KMS-11 (cell line): ENCODE results near the gene GRK5.

Experiments used
- H2AFZ ChIP-seq: fragments of 200-600 bp; sonication (generic); 2 replicates; pipeline ENCODE4 v1.6.1; 2016; ENCODE audit warnings: antibody characterized with exemption, mixed run types, low read depth
- H3K27ac ChIP-seq: fragments of 200-600 bp; sonication (generic); 2 replicates; pipeline ENCODE4 v1.6.1; 2016; ENCODE audit warnings: mild to moderate bottlenecking, mixed run types
- H3K27me3 ChIP-seq: fragments of 200-600 bp; sonication (generic); 2 replicates; pipeline ENCODE4 v1.6.1; 2017; ENCODE audit warnings: mild to moderate bottlenecking, low read depth, mixed run types, moderate library complexity; ENCODE audit not compliant: insufficient read depth
- H3K36me3 ChIP-seq: fragments of 200-600 bp; sonication (generic); 2 replicates; pipeline ENCODE4 v1.6.1; 2017; ENCODE audit warnings: mild to moderate bottlenecking, mixed run types; ENCODE audit not compliant: insufficient read depth
- H3K4me1 ChIP-seq: fragments of 200-600 bp; sonication (generic); 2 replicates; pipeline ENCODE4 v1.6.1; 2016; ENCODE audit warnings: mild to moderate bottlenecking, low read depth, mixed run types; ENCODE audit not compliant: poor library complexity, severe bottlenecking
- H3K4me2 ChIP-seq: fragments of 200-600 bp; sonication (generic); 2 replicates; pipeline ENCODE4 v1.7.0; 2016; ENCODE audit warnings: mild to moderate bottlenecking, mixed run types
- H3K4me3 ChIP-seq: fragments of 200-600 bp; sonication (generic); IDR thresholded peaks from 2 replicates; pipeline ENCODE4 v1.6.1; 2017; ENCODE audit warnings: low read depth, low read length, mixed read lengths; ENCODE audit not compliant: insufficient read depth
- H3K79me2 ChIP-seq: fragments of 200-600 bp; sonication (generic); 2 replicates; pipeline ENCODE4 v1.6.1; 2016; ENCODE audit warnings: low read depth, mixed run types; ENCODE audit not compliant: insufficient read depth
- H3K9ac ChIP-seq: fragments of 200-600 bp; sonication (generic); 2 replicates; pipeline ENCODE4 v1.6.1; 2016; ENCODE audit warnings: mild to moderate bottlenecking, mixed run types
- H4K20me1 ChIP-seq: fragments of 200-600 bp; sonication (generic); 2 replicates; pipeline ENCODE4 v1.6.1; 2016; ENCODE audit warnings: mild to moderate bottlenecking, mixed run types; ENCODE audit not compliant: insufficient read depth
- TF ChIP-seq, protein P1 (sequence below): fragments of 200-600 bp; sonication (generic); conservative IDR thresholded peaks from 2 replicates; pipeline ENCODE4 v1.6.1; 2017; ENCODE audit warnings: low read depth, mild to moderate bottlenecking, antibody characterized with exemption, low read length, moderate library complexity, mixed read lengths

Gene GRK5

DNA sequence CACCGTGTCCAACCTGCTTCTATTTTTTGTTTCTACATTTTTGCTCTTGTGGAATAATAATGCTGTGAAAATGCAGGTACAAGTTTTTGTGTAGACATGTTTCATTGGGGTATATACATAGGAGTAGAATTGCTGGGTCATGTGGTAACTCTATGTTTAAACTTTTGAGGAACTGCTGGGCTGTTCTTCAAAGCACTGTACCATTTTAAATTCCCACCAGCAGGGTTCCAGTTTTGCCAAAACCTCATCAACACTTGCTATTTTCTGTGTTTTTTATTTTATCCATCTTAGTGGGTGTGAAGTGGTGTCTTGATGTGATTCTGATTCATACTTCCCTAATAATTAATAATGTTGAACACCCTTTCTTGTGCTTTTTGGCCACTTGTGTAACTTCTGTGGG, 196.6 kb downstream of the GRK5 start:
- Histone ChIP-seq H3K27me3 (no peaks in the 10 kb centered on the region), H2AFZ (no peak overlapping the region), H3K4me1 (no peaks in the 10 kb centered on the region), H3K4me2 (no peak overlapping the region), H3K36me3 (no peaks in the 10 kb centered on the region), H3K79me2 (no peaks in the 10 kb centered on the region), H4K20me1 (no peaks in the 10 kb centered on the region), H3K27ac (no peak overlapping the region), H3K9ac (no peak overlapping the region), H3K4me3 (no peak overlapping the region)
- TF ChIP-seq, protein P1, sequence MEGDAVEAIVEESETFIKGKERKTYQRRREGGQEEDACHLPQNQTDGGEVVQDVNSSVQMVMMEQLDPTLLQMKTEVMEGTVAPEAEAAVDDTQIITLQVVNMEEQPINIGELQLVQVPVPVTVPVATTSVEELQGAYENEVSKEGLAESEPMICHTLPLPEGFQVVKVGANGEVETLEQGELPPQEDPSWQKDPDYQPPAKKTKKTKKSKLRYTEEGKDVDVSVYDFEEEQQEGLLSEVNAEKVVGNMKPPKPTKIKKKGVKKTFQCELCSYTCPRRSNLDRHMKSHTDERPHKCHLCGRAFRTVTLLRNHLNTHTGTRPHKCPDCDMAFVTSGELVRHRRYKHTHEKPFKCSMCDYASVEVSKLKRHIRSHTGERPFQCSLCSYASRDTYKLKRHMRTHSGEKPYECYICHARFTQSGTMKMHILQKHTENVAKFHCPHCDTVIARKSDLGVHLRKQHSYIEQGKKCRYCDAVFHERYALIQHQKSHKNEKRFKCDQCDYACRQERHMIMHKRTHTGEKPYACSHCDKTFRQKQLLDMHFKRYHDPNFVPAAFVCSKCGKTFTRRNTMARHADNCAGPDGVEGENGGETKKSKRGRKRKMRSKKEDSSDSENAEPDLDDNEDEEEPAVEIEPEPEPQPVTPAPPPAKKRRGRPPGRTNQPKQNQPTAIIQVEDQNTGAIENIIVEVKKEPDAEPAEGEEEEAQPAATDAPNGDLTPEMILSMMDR, result no peak

DNA sequence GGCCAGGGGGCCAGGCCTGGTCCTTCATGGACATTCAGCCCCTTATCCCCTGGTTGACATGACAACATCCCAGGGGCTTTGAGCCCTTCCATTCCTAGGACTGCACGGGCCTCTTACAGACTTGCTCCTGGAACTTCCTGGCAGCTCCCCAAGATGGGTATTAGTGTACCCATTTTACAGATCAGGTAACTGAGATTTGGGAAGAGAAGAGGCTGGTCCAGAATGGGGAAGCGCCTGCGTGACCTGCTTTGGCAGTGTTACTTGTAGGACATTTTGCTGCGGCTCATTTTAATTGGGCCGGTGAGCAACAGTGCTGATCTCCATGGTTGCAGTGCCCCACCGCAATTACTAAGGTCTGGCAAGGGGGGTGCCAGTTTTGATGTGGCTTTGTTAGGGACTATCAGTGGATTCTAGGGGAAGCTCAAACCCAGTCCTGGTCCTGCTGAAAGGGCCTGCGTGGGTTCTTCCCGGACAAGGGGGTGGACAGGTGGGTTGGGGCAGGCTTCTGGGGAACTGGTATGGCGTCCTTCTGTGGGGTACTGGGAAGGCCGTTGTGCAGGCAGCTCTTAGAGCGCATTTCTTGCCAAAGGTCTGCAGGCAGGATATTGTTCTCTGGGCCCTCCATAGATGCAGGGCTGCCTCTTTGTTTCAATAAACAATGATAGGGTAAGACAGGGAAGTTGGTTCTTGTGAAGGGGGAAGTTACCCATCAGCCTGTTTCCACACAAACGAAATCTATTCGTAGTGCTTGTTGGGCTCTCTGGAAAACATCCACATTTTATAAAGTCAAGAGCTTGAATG, 197.5 kb downstream of the GRK5 start:
- H2AFZ ChIP-seq, result no peak overlapping the region
- H3K36me3 ChIP-seq, result no peaks in the 10 kb centered on the region

DNA sequence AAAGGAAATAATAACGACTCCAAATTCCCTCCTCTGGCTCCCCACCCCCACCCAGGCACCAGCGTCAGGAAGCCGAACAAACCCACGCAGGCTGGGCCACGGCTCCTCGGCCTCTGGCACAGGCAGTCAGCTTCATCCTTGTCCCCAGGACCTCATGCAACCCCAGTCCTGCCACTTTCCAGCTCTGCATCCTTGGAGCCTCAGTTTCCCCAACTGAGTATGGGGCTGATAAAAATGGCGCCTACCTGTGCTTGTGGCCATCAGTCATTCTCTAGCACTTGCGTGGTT, 198.1 kb downstream of the GRK5 start:
- Histone ChIP-seq H3K36me3 (no peaks in the 10 kb centered on the region), H3K79me2 (no peaks in the 10 kb centered on the region), H3K27ac (no peak overlapping the region), H4K20me1 (no peaks in the 10 kb centered on the region), H3K4me3 (no peak overlapping the region), H2AFZ (no peak overlapping the region), H3K27me3 (no peaks in the 10 kb centered on the region), H3K9ac (no peak overlapping the region), H3K4me1 (no peaks in the 10 kb centered on the region), H3K4me2 (no peak overlapping the region)
- TF ChIP-seq, protein P1, result no peak

More for the DNA sequence above, 197.5 kb downstream of the GRK5 start:
- TF ChIP-seq, protein P1, result no peak
- no peak overlapping the region for H3K4me3 ChIP-seq
- H3K9ac ChIP-seq, result no peak overlapping the region
- no peaks in the 10 kb centered on the region for H3K4me1 ChIP-seq
- H3K27ac ChIP-seq, result no peak overlapping the region
- no peaks in the 10 kb centered on the region for H3K27me3 ChIP-seq
- no peaks in the 10 kb centered on the region for H4K20me1 ChIP-seq
- H3K4me2 ChIP-seq, result no peak overlapping the region
- no peaks in the 10 kb centered on the region for H3K79me2 ChIP-seq

DNA sequence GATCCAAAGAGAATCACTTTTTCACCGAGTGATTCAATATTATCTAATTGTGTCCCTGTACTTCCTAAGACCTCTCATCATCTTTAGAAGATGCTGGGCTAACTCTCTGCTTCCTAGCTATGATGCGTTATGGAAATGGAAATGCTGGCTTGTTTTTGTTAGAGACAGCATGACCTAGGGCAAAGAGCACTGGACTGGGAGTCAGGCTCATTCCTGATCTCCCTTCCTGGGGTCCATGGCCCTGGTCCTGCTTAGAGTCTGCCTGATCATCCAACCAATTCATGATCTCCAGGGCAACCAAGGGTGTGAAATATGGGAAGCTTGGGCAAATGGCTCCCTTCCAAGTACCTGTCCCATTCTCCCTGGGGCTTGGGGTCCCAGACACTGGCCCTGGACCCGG, 198.8 kb downstream of the GRK5 start:
- Histone ChIP-seq H3K4me2 (no peak overlapping the region), H4K20me1 (no peaks in the 10 kb centered on the region)

More for the DNA sequence above, 198.8 kb downstream of the GRK5 start:
- Histone ChIP-seq H2AFZ (no peak overlapping the region), H3K27me3 (no peaks in the 10 kb centered on the region), H3K4me1 (no peaks in the 10 kb centered on the region), H3K4me3 (no peak overlapping the region), H3K9ac (no peak overlapping the region), H3K36me3 (no peaks in the 10 kb centered on the region), H3K79me2 (no peaks in the 10 kb centered on the region), H3K27ac (no peak overlapping the region)
- TF ChIP-seq, protein P1, result no peak
